Endothelial cell of umbilical vein (primary cell): ENCODE results near the gene SRPK1.

Experiments
- EZH2 ChIP-seq: IDR thresholded peaks from 2 replicates; pipeline ENCODE4 v1.6.1; 2012; ENCODE audit warnings: borderline replicate concordance, low read depth, mild to moderate bottlenecking, moderate library complexity, low read length, inconsistent platforms; ENCODE audit not compliant: severe bottlenecking
- GATA2 ChIP-seq: IDR thresholded peaks from 2 replicates; pipeline ENCODE4 v1.7.0; 2011; ENCODE audit warnings: low read depth, mild to moderate bottlenecking, moderate library complexity, mixed read lengths, low read length; ENCODE audit not compliant: insufficient read length, insufficient read depth
- JUN ChIP-seq: IDR thresholded peaks from 2 replicates; pipeline ENCODE4 v1.6.1; 2011; ENCODE audit warnings: borderline replicate concordance, low read depth; ENCODE audit not compliant: insufficient read length, insufficient read depth
- MYC ChIP-seq: IDR thresholded peaks from one replicate; pipeline ENCODE4 v1.6.1; 2011; ENCODE audit warnings: mild to moderate bottlenecking, low read depth, low read length
- POLR2A ChIP-seq: IDR thresholded peaks from 2 replicates; pipeline ENCODE4 v1.6.1; 2012; ENCODE audit warnings: low read depth, mild to moderate bottlenecking, control low read depth, low read length
- POLR2AphosphoS5 ChIP-seq: IDR thresholded peaks from 2 replicates; pipeline ENCODE4 v1.6.1; 2012; ENCODE audit warnings: low read depth, mild to moderate bottlenecking, control low read depth, low read length, moderate library complexity; ENCODE audit not compliant: insufficient read depth
- TF ChIP-seq, protein P1 (sequence below), 2 donors: IDR thresholded peaks; 1 replicate in 1 of 2; 2 replicates in 1 of 2; pipeline ENCODE4 v1.5.1; 2011; ENCODE audit warnings: low read length in 2 of 2, mild to moderate bottlenecking in 2 of 2, moderate library complexity in 2 of 2, control low read depth in 1 of 2, inconsistent platforms in 1 of 2, low read depth in 1 of 2; ENCODE audit not compliant: insufficient read depth in 1 of 2; ENCODE audit errors: extremely low read depth in 1 of 2
- TF ChIP-seq, protein P2 (sequence below): IDR thresholded peaks from 2 replicates; pipeline ENCODE4 v1.6.1; 2011; ENCODE audit not compliant: insufficient read depth, insufficient read length

DNA sequence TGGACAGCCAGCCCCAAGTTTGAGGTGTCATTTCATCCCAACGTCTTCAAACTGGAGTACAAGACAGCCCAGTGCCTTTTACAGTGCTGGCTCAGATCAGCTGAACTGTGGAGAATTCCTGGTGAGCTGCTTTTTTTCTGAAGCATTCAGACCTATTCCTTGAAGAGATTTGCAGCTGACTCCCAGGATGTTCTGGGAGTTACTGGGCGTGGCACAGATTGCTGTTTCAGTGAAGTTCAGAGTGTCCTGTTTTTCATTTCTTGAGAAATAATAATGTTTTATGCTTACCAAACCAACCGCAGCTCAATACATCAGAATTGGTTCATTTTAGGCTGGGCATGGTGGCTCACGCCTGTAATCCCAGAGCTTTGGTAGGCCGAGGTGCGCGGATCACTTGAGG, 33.4 kb upstream of the SRPK1 start:
- TF ChIP-seq, protein P1, sequence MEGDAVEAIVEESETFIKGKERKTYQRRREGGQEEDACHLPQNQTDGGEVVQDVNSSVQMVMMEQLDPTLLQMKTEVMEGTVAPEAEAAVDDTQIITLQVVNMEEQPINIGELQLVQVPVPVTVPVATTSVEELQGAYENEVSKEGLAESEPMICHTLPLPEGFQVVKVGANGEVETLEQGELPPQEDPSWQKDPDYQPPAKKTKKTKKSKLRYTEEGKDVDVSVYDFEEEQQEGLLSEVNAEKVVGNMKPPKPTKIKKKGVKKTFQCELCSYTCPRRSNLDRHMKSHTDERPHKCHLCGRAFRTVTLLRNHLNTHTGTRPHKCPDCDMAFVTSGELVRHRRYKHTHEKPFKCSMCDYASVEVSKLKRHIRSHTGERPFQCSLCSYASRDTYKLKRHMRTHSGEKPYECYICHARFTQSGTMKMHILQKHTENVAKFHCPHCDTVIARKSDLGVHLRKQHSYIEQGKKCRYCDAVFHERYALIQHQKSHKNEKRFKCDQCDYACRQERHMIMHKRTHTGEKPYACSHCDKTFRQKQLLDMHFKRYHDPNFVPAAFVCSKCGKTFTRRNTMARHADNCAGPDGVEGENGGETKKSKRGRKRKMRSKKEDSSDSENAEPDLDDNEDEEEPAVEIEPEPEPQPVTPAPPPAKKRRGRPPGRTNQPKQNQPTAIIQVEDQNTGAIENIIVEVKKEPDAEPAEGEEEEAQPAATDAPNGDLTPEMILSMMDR (IDR thresholded peaks at IDR 0.05; ENCODE audit: extremely low read depth in 1 of 2, insufficient read depth in 1 of 2, low read depth in 1 of 2, low read length in 2 of 2) = no peak
- TF ChIP-seq POLR2AphosphoS5 (no peak), POLR2A (no peak), JUN (no peak), MYC (no peak), EZH2 (no peak), GATA2 (no peak)
- TF ChIP-seq, protein P2, sequence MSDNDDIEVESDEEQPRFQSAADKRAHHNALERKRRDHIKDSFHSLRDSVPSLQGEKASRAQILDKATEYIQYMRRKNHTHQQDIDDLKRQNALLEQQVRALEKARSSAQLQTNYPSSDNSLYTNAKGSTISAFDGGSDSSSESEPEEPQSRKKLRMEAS = no peak
